NCI-H2107 (cell line): Measurements from ENCODE around the gene ELP4.
A peak's percentile ranks its signal among the peaks of the same experiment; 100 is the strongest.
"Not testable (repeated sequence)": the region's sequence is repeated elsewhere in the genome, so short reads cannot be mapped to it uniquely, and the experiment has no call there.

Experiments
- DNase-seq: peaks from one replicate; lab custom pipeline; 2025; lab: John Stamatoyannopoulos, UW

The ELP4 gene

GRCh38 chr11:31706357-31706756, 196.8 kb downstream of the ELP4 start:
- DNase-seq: no peak

GRCh38 chr11:31711137-31711536, 201.6 kb downstream of the ELP4 start:
- no peak for DNase-seq

GRCh38 chr11:31712851-31713250, 203.3 kb downstream of the ELP4 start:
- no peak for DNase-seq

- no peak for DNase-seq
These were observed 205.3 kb downstream of the ELP4 start for GRCh38 chr11:31714840-31715239.

- DNase-seq: no peak
These were observed 210.7 kb downstream of the ELP4 start for GRCh38 chr11:31720225-31720624.

- no peak for DNase-seq
These were observed 211.3 kb downstream of the ELP4 start for GRCh38 chr11:31720671-31721365.

GRCh38 chr11:31722754-31723153, 213.2 kb downstream of the ELP4 start:
- no peak for DNase-seq

- DNase-seq: no peak
These were observed 215.6 kb downstream of the ELP4 start for GRCh38 chr11:31725176-31725575.

- no peak for DNase-seq
These were observed 218.9 kb downstream of the ELP4 start for GRCh38 chr11:31728432-31728831.

- no peak for DNase-seq
These were observed 230.6 kb downstream of the ELP4 start for GRCh38 chr11:31740131-31740530.

- not testable (repeated sequence) for DNase-seq
These were observed 231.3 kb downstream of the ELP4 start for GRCh38 chr11:31740731-31741368.

GRCh38 chr11:31747581-31747980, 238.0 kb downstream of the ELP4 start:
- DNase-seq: no peak

- peak; percentile 9 for DNase-seq
These were observed 247.8 kb downstream of the ELP4 start for GRCh38 chr11:31757260-31757835.

GRCh38 chr11:31761636-31762035, 252.1 kb downstream of the ELP4 start:
- no peak for DNase-seq

GRCh38 chr11:31763296-31763695, 253.7 kb downstream of the ELP4 start:
- no peak for DNase-seq

- no peak for DNase-seq
These were observed 254.7 kb downstream of the ELP4 start for GRCh38 chr11:31764261-31764660.

- DNase-seq: no peak
These were observed 255.2 kb downstream of the ELP4 start for GRCh38 chr11:31764766-31765165.

- no peak for DNase-seq
These were observed 257.5 kb downstream of the ELP4 start for GRCh38 chr11:31767066-31767465.

- DNase-seq: no peak
These were observed 258.1 kb downstream of the ELP4 start for GRCh38 chr11:31767685-31768084.

GRCh38 chr11:31768749-31769640, 259.4 kb downstream of the ELP4 start:
- DNase-seq: no peak

GRCh38 chr11:31770011-31770700, 260.6 kb downstream of the ELP4 start:
- DNase-seq: no peak

- DNase-seq: no peak
These were observed 262.8 kb downstream of the ELP4 start for GRCh38 chr11:31772412-31772811.
